DOHH2 (cell line): Measurements from ENCODE around the gene MAD2L1BP.

Source experiments
- EZH2phosphoT487 ChIP-seq: fragments of 200-600 bp; sonication (generic); IDR thresholded peaks from 2 replicates; pipeline ENCODE4 v1.6.1; 2017; ENCODE audit warnings: borderline replicate concordance, mild to moderate bottlenecking, antibody characterized with exemption, low read length, moderate library complexity, mixed read lengths
- TF ChIP-seq, protein P1 (sequence below): fragments of 200-600 bp; sonication (generic); IDR thresholded peaks from one replicate; pipeline ENCODE4 v1.5.1; 2014; ENCODE audit warnings: antibody characterized with exemption, mild to moderate bottlenecking, low read depth, low read length; ENCODE audit not compliant: poor library complexity, severe bottlenecking

DNA sequence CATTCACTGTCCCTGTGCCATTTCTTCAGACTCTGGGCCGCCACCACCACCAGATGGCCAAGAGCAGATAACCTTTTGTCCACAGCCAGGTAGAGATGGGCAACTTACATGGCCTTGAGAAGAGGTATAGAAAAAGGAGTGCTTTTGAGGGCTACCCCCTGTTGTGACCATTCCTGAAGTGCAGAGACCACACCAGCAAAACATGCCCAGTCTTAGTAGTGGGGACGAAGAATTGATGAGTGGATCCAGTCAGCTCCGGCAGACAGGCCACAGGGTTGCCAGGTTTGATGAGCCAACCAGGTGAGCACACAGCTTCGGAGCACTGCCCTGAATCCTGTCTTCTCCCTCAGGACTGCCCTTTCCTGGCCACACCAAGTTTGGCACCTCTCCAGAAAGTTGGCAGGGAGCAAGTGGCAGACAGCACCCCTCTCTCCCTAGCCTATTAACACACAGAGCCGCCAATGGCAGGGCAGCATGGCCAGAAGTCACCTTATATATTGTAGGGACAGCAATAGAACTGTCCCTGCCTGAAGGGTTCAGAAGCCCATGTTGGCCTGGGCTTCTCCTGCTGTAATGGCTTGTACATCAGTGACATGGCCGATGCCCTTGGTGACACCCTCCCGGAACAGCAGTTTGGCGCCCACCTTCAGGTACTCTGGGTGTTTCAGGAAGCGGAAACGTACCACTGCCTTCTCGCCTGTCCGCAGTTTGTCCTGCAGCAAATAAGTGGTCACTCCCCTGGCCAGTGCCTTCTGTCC is 14.4 kb upstream of the MAD2L1BP start:
- TF ChIP-seq, protein P1, sequence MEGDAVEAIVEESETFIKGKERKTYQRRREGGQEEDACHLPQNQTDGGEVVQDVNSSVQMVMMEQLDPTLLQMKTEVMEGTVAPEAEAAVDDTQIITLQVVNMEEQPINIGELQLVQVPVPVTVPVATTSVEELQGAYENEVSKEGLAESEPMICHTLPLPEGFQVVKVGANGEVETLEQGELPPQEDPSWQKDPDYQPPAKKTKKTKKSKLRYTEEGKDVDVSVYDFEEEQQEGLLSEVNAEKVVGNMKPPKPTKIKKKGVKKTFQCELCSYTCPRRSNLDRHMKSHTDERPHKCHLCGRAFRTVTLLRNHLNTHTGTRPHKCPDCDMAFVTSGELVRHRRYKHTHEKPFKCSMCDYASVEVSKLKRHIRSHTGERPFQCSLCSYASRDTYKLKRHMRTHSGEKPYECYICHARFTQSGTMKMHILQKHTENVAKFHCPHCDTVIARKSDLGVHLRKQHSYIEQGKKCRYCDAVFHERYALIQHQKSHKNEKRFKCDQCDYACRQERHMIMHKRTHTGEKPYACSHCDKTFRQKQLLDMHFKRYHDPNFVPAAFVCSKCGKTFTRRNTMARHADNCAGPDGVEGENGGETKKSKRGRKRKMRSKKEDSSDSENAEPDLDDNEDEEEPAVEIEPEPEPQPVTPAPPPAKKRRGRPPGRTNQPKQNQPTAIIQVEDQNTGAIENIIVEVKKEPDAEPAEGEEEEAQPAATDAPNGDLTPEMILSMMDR: no peak
- TF ChIP-seq EZH2phosphoT487: no peak
